COLO668 (cell line): ENCODE measurements around the gene PHYH.

Experiments
- DNase-seq: peaks from one replicate; lab custom pipeline; 2025; ENCODE audit not compliant: unreplicated experiment; lab: John Stamatoyannopoulos, UW

Gene PHYH

DNA sequence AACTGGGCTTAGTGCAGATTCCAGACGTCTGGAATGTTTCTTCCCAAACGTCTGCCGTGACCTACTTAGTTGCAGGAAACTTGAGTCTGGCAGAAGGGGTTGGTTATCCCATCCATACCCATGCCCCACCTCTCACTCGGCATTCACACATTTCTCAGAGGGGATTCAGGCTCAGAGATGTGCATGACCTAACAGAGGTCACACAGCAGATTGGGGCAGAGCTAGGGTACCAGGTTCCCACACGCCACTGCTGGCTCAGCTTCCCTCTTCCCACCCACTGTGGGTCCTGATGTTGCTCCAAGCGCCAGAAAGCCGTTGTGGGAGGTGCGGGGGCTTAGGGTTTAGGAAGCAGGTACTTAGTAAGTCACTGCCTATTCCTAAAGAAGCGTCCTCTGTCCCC lies 68.7 kb downstream of the PHYH start:
- DNase-seq: no peak
